AG04449 (cell line): Measurements from ENCODE around the gene STAB1.

Source experiments
- CTCF ChIA-PET: fragments of 350-600 bp; formaldehyde crosslinking; extraction: SDS; loops from one replicate; lab custom pipeline; 2021; ENCODE audit warnings: antibody characterized with exemption; lab: Yijun Ruan, JAX
- POLR2A ChIA-PET: fragments of 400-600, 350-600 bp; formaldehyde crosslinking; extraction: SDS; loops from one replicate; lab custom pipeline; 2020; ENCODE audit warnings: antibody characterized with exemption, inconsistent platforms; lab: Yijun Ruan, JAX
- DNase-seq: peaks from one replicate; pipeline ENCODE4 v3.0.0-alpha.2; 2010; ENCODE audit warnings: low read depth, low spot score
- H3K4me3 ChIP-seq: 2 replicates; pipeline ENCODE4 v1.5.1; 2011; ENCODE audit warnings: low read depth, mild to moderate bottlenecking, control low read depth, low read length
- TF ChIP-seq, protein P1 (sequence below): IDR thresholded peaks from one replicate; pipeline ENCODE4 v1.5.1; 2011; ENCODE audit warnings: mild to moderate bottlenecking, moderate library complexity, low read length, control low read depth, inconsistent platforms; ENCODE audit not compliant: insufficient read depth; ENCODE audit errors: missing control alignments

Gene STAB1

DNA sequence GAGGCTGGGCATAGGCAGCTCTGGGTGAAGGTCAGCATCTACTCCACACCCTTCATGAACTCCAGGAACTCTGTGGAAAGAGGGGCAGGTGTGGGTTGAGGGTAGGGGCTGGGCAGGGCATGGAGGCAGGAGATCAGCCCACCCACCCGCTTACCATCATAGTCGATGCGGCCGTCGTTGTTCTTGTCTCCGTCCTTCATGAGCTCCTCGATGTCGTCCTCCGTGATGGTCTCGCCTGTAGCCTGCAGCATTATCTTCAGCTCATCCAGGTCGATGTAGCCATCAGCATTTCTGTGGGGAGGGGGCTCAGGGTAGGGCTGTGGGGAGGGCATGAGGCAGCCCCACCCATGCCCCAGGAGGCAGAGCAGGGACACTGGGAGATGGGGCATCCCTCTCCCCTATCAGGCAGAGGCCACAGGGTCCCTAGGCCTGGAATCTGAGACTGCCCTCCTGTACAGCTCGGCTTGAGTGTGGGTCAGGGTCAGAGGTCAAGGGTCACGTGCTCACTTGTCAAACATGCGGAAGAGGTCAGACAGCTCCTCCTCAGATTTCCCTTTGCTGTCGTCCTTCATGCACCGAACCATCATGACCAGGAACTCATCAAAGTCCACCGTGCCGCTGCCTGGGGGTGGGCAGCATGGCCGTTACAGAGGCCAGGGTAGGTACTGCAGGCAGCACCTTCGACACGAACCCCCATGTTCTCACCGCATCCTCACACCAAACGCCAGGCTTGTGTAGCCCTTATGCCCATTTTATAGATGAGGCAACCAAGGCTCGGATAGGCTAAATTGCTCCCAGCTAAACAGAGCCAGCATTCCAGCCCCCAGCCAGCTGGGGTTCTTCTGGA, 43.7 kb upstream of the STAB1 start:
- TF ChIP-seq, protein P1, sequence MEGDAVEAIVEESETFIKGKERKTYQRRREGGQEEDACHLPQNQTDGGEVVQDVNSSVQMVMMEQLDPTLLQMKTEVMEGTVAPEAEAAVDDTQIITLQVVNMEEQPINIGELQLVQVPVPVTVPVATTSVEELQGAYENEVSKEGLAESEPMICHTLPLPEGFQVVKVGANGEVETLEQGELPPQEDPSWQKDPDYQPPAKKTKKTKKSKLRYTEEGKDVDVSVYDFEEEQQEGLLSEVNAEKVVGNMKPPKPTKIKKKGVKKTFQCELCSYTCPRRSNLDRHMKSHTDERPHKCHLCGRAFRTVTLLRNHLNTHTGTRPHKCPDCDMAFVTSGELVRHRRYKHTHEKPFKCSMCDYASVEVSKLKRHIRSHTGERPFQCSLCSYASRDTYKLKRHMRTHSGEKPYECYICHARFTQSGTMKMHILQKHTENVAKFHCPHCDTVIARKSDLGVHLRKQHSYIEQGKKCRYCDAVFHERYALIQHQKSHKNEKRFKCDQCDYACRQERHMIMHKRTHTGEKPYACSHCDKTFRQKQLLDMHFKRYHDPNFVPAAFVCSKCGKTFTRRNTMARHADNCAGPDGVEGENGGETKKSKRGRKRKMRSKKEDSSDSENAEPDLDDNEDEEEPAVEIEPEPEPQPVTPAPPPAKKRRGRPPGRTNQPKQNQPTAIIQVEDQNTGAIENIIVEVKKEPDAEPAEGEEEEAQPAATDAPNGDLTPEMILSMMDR: no peak
- no peak overlapping the region for H3K4me3 ChIP-seq
- CTCF ChIA-PET: interaction anchor here (1.1 to 26.2 kb wide), 3 partner anchors 19 to 230 kb away, joined by 3 to 1004 read pairs (median 4); no protein-coding TSS in a partner anchor
- no peak for DNase-seq
- POLR2A ChIA-PET: no interaction called here

DNA sequence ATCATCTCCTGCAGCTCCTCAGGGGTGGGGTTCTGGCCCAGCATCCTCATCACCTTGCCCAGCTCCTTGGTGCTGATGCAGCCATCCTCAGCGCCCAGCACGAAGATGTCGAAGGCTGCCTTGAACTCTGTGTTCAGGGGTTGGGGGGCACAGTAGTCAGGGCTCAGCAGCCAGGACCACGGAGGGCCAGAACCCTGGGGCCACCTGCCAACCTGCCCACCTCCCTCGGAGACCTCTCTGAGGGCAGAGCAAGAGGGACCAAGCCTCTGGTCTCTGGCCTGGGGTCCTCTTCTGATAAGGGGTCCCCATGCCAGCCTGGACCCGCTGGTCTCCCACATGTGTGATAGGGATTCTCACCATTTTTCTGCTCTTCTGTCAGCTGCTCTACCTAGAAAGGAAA, 43.0 kb upstream of the STAB1 start:
- no peak overlapping the region for H3K4me3 ChIP-seq
- no peak for DNase-seq
- CTCF ChIA-PET: interaction anchor here (1.1 to 26.2 kb wide), 3 partner anchors 18 to 231 kb away, joined by 3 to 1004 read pairs (median 4); no protein-coding TSS in a partner anchor
- POLR2A ChIA-PET: no interaction called here
- TF ChIP-seq, protein P1: no peak

DNA sequence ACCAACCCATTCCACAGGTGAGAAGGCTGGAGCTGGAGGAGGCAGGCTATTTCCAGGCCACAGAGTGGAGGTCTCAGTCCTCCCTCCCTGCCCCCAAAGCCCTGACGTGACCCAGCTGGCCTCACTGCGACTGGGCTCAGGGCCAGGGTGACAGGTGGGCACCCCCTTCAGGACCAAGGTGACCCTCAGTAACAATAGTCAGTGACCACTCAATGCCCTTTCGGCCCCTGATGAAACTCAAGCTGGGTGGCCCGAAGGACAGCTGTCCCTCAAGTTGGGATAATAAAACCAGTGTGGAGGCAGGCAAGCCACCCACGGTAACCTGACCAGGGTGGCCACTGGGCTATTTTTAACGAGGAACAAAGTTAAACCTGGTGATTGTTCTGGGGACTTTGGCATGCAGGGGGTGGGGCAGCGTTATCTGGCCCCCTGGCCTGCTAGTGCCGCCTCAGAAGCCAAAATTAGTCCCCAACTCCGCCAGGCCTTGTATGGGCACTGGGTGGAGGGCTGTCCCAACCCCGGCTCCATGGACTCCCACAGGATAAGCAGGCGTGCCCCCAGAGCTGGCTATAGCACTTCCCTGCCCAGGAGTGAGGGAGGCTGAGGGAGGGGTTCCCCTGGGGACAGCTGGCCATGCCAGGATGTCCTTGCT, 42.4 kb upstream of the STAB1 start:
- DNase-seq: no peak
- CTCF ChIA-PET: interaction anchor here (1.1 to 26.2 kb wide), 5 partner anchors 6 to 232 kb away, joined by 4 to 1004 read pairs (median 7); partner anchors contain the start of gene SEMA3G
- no peak overlapping the region for H3K4me3 ChIP-seq
- POLR2A ChIA-PET: no interaction called here
- TF ChIP-seq, protein P1: no peak

DNA sequence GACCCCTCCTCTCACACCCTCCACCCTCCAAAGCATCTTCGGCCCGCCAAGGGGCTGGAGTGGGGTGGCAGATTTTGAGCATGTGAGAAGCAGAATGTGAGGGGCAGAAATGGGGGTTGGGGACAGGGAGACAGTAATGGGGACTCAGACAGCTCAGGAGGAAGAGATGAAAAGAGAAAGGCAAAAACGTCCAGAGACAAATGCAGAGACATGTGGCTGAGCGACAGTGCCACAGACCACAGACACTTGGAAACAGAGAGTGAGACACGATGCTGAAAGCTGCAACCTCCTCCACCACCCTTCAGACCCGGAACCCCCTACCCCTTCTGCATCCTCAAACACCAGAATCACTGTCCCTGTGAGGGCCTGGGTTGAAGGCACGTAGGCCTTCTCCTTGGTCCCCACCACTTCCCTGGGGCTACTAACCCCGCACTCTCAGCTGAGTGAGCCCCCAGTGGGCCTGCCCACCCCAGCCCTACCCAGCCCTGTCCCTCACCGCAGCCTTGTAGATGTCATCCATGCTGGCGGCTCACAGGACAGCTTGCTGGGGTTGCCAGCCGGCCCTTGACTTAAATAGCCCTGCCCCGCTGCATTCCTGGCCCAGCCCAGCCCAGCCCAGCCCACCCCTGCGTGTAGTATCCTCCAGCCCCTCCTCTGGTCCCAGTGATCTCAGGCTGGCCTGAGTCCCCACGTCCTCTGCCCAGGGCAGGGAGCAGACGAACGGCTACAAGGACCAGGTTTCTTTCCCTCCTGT, 41.5 kb upstream of the STAB1 start, which contains the start of gene TNNC1:
Gene TNNC1 (minus strand): TSS at position 546 of the 754 bp plus-strand sequence. CDS start 26 bp downstream, at position 520.
- TF ChIP-seq, protein P1: no peak
- no peak within 1 kb of the TSS for H3K4me3 ChIP-seq
- DNase-seq: no peak
- CTCF ChIA-PET: interaction anchor here (1.5 to 26.2 kb wide), 4 partner anchors 7 to 28 kb away, joined by 4 to 1004 read pairs (median 30); partner anchors contain the start of gene SEMA3G
- POLR2A ChIA-PET: no interaction called here

DNA sequence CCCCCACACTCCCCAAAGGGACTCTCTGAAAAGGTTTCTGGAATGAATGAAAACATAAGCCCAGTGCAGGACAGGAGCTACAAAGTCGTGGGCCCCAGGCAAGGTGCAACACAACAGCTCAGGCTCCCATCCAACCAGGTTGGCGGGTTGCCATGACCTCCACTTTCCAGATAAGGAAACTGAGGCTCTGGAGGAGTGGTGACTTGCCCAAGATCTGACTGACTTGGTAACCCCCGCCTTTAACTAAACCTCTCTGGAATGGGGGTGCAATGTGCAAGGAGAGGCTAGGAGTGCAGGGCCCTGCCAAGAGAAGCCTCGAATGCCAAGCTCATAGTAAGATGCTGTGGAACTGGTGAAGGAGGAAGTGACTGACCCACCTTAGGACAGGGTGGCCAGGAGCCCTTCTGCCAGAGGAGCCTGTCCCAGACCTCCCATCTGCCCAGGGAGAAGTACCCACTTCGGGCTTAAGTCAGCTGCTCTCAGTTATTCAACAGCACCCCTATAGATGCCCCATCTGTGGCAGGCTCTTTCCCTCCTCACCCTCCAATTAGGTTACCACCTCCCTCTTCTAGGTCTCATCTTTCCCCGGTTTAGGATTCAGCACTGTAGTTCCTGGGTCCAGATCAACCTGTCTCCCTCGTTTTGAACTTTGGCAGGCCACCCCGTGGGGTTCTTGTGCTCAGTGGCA, 40.7 kb upstream of the STAB1 start:
- no peak overlapping the region for H3K4me3 ChIP-seq
- TF ChIP-seq, protein P1: no peak
- POLR2A ChIA-PET: no interaction called here
- CTCF ChIA-PET: interaction anchor here (1.5 to 26.2 kb wide), 4 partner anchors 8 to 29 kb away, joined by 4 to 1004 read pairs (median 30); partner anchors contain the start of gene SEMA3G
- no peak for DNase-seq
